HCT116 (cell line): ENCODE data around the gene ATF2. TPM values are rescaled to one million over a fixed set of nuclear protein-coding genes. Genes with fewer than 3 reads are reported as not detected.

Source experiments
- ATAC-seq: fragments of 200-7000 bp; cut with Tn5 transposase; 2 replicates; pipeline ENCODE4 v1.9.1; 2020; ENCODE audit warnings: mild to moderate bottlenecking, moderate library complexity
- BruUV-seq: library from RNA; stranded (reverse); fragments of 400-500 nt; replicated peaks from 2 replicates; lab custom pipeline; 2021; lab: Mats Ljungman, UMichigan
- CTCF ChIA-PET: fragments of 300-600 bp; sonication (Branson Sonifier 250); formaldehyde crosslinking; loops from one replicate; lab custom pipeline; 2021; ENCODE audit warnings: antibody characterized with exemption; lab: Charles Lee
- POLR2A ChIA-PET: fragments of 300-600, 350-600 bp; sonication (Branson Sonifier 250); formaldehyde crosslinking; loops from one replicate; lab custom pipeline; 2021; ENCODE audit warnings: antibody characterized with exemption; lab: Charles Lee
- RAD21 ChIA-PET, 2 experiments: fragments of 300-600 bp; sonication (Branson Sonifier 250); formaldehyde crosslinking; loops; one replicate each; lab custom pipeline; 2023; ENCODE audit warnings: low total read pairs in 2 of 2; ENCODE audit not compliant: uncharacterized antibody in 2 of 2, unreplicated experiment in 2 of 2, low non-redundant PET in 1 of 2; lab: Charles Lee
- DNase-seq: peaks from one replicate; pipeline ENCODE4 v3.0.0-alpha.2; 2010; ENCODE audit warnings: low read depth, low spot score
- H2AFZ ChIP-seq: fragments of 200-600 bp; shearing (Covaris generic), sonication (generic); 2 replicates; pipeline ENCODE4 v1.6.1; 2017; ENCODE audit warnings: low read depth, mixed run types, mixed read lengths, antibody characterized with exemption, low read length; ENCODE audit not compliant: poor library complexity, severe bottlenecking
- H3K27ac ChIP-seq: 2 replicates; pipeline ENCODE4 v1.5.1; 2012; ENCODE audit warnings: low read depth, low read length
- H3K27me3 ChIP-seq: fragments of 200-600 bp; sonication (generic); 2 replicates; pipeline ENCODE4 v1.6.1; 2016; ENCODE audit warnings: mixed run types, low read length, mixed read lengths; ENCODE audit not compliant: insufficient read depth
- H3K36me3 ChIP-seq, 2 experiments: fragments of 200-500 bp in 1 of 2; fragments of 200-600 bp in 1 of 2; sonication (Bioruptor generic) in 1 of 2; sonication (generic) in 1 of 2; 2 replicates each; pipeline versions ENCODE4 v1.5.1 to v1.6.1; 2014 to 2016; ENCODE audit warnings: low read length in 2 of 2, inconsistent platforms in 1 of 2, mixed read lengths in 1 of 2, mixed run types in 1 of 2; ENCODE audit not compliant: insufficient read depth in 2 of 2, control insufficient read depth in 1 of 2
- H3K4me1 ChIP-seq, 2 experiments: fragments of 200-600 bp in 1 of 2; sonication (generic) in 1 of 2; 2 replicates each; pipeline versions ENCODE4 v1.5.1 to v1.6.1; 2012 to 2017; ENCODE audit warnings: low read length in 2 of 2, inconsistent platforms in 1 of 2, mild to moderate bottlenecking in 1 of 2, mixed read lengths in 1 of 2, mixed run types in 1 of 2, moderate library complexity in 1 of 2; ENCODE audit not compliant: insufficient read depth in 2 of 2, control insufficient read depth in 1 of 2
- H3K4me2 ChIP-seq: fragments of 200-600 bp; sonication (generic); 2 replicates; pipeline ENCODE4 v1.6.1; 2017; ENCODE audit warnings: mixed run types, low read length, mixed read lengths
- H3K4me3 ChIP-seq, 2 experiments: fragments of 200-600 bp in 1 of 2; sonication (generic) in 1 of 2; replicated peaks in 1 of 2; 2 replicates each; pipeline ENCODE4 v1.5.1; 2011 to 2016; ENCODE audit warnings: low read length in 2 of 2, control low read depth in 1 of 2, low read depth in 1 of 2, mild to moderate bottlenecking in 1 of 2, mixed read lengths in 1 of 2, mixed run types in 1 of 2
- H3K79me2 ChIP-seq: fragments of 200-600 bp; sonication (generic); 2 replicates; pipeline ENCODE4 v1.6.1; 2017; ENCODE audit warnings: mild to moderate bottlenecking, mixed run types, low read length, moderate library complexity, mixed read lengths; ENCODE audit not compliant: insufficient read depth
- H3K9ac ChIP-seq: fragments of 200-600 bp; sonication (generic); 2 replicates; pipeline ENCODE4 v1.6.1; 2016; ENCODE audit warnings: low read length, mixed read lengths
- H3K9me2 ChIP-seq: fragments of 200-600 bp; sonication (generic), shearing (Covaris generic); 2 replicates; pipeline ENCODE4 v1.6.1; 2017; ENCODE audit warnings: mixed run types, mild to moderate bottlenecking, moderate library complexity; ENCODE audit not compliant: insufficient read depth
- H3K9me3 ChIP-seq, 2 experiments: fragments of 200-500 bp in 1 of 2; fragments of 200-600 bp in 1 of 2; sonication (Bioruptor generic) in 1 of 2; sonication (generic) in 1 of 2; 2 replicates each; pipeline ENCODE4 v1.6.1; 2014 to 2017; ENCODE audit warnings: low read length in 2 of 2, mixed read lengths in 2 of 2, inconsistent platforms in 1 of 2, low read depth in 1 of 2, mild to moderate bottlenecking in 1 of 2, mixed run types in 1 of 2, moderate library complexity in 1 of 2; ENCODE audit not compliant: control insufficient read depth in 1 of 2, insufficient read depth in 1 of 2
- H4K20me1 ChIP-seq: fragments of 200-600 bp; sonication (generic), shearing (Covaris generic); 2 replicates; pipeline ENCODE4 v1.6.1; 2017; ENCODE audit warnings: mixed run types, mild to moderate bottlenecking, moderate library complexity; ENCODE audit not compliant: insufficient read depth
- CBX3 ChIP-seq: IDR thresholded peaks from 2 replicates; pipeline ENCODE4 v1.6.1; 2012; ENCODE audit warnings: low read depth
- CEBPB ChIP-seq: IDR thresholded peaks from 2 replicates; pipeline ENCODE4 v1.6.1; 2012; ENCODE audit warnings: low read depth
- EGR1 ChIP-seq: IDR thresholded peaks from 2 replicates; pipeline ENCODE4 v1.6.1; 2012; ENCODE audit warnings: low read depth
- ELF1 ChIP-seq: IDR thresholded peaks from 2 replicates; pipeline ENCODE4 v1.6.1; 2012; ENCODE audit warnings: low read depth, borderline replicate concordance
- EZH2 ChIP-seq: fragments of 200-600 bp; sonication (generic); IDR thresholded peaks from 2 replicates; pipeline ENCODE4 v1.6.1; 2017; ENCODE audit warnings: antibody characterized with exemption, mixed run types
- FOSL1 ChIP-seq: IDR thresholded peaks from 2 replicates; pipeline ENCODE4 v1.6.1; 2012; ENCODE audit warnings: low read depth
- POLR2AphosphoS5 ChIP-seq: IDR thresholded peaks from 2 replicates; pipeline ENCODE4 v1.6.1; 2011; ENCODE audit warnings: mild to moderate bottlenecking, low read depth, low read length, moderate library complexity
- RAD21 ChIP-seq: IDR thresholded peaks from 2 replicates; pipeline ENCODE4 v1.6.1; 2012; ENCODE audit warnings: low read depth, mild to moderate bottlenecking
- SIN3A ChIP-seq: IDR thresholded peaks from 2 replicates; pipeline ENCODE4 v1.6.1; 2012; ENCODE audit warnings: low read depth
- SP1 ChIP-seq: IDR thresholded peaks from 2 replicates; pipeline ENCODE4 v1.6.1; 2012; ENCODE audit warnings: low read depth
- SRF ChIP-seq: IDR thresholded peaks from 2 replicates; pipeline ENCODE4 v1.6.1; 2012; ENCODE audit warnings: low read depth
- ZFX ChIP-seq: fragments of 450-650 bp; IDR thresholded peaks from 2 replicates; pipeline ENCODE4 v1.6.1; 2017
- ZNF274 ChIP-seq: fragments of 200-500 bp; sonication (Bioruptor generic); IDR thresholded peaks from 2 replicates; pipeline ENCODE4 v1.6.1; 2014; ENCODE audit warnings: mild to moderate bottlenecking, low read depth, low read length, inconsistent platforms
- intact Hi-C: fragments of 100-400 bp; cut with micrococcal nuclease; formaldehyde crosslinking; loops from 2 replicates; pipeline ENCODE4 v1.10.0; 2022
- total RNA-seq: library from RNA; stranded (reverse); gene quantifications from one replicate; pipeline ENCODE4 v1.2.1, GENCODE V29; 2021; ENCODE audit not compliant: unreplicated experiment
- TF ChIP-seq, protein P1 (sequence below): IDR thresholded peaks from 2 replicates; pipeline ENCODE4 v1.6.1; 2012
- TF ChIP-seq, protein P2 (sequence below): IDR thresholded peaks from 2 replicates; pipeline ENCODE4 v1.6.1; 2012; ENCODE audit warnings: low read depth
- TF ChIP-seq, protein P3 (sequence below), 3 experiments: fragments of 200-600 bp in 1 of 3; sonication (generic) in 1 of 3; IDR thresholded peaks in 2 of 3; conservative IDR thresholded peaks in 1 of 3; 2 replicates each; pipeline ENCODE4 v1.5.1; 2012 to 2017; ENCODE audit warnings: low read depth in 2 of 3, low read length in 2 of 3, antibody characterized with exemption in 1 of 3, borderline replicate concordance in 1 of 3, control low read depth in 1 of 3, mild to moderate bottlenecking in 1 of 3, mixed read lengths in 1 of 3, mixed run types in 1 of 3, moderate library complexity in 1 of 3; ENCODE audit not compliant: insufficient read depth in 1 of 3
- TF ChIP-seq, protein P4 (sequence below): IDR thresholded peaks from 2 replicates; pipeline ENCODE4 v1.6.1; 2012

Gene ATF2
- total RNA-seq, 1 experiment from 2014 or later, result 29.6 TPM

DNA sequence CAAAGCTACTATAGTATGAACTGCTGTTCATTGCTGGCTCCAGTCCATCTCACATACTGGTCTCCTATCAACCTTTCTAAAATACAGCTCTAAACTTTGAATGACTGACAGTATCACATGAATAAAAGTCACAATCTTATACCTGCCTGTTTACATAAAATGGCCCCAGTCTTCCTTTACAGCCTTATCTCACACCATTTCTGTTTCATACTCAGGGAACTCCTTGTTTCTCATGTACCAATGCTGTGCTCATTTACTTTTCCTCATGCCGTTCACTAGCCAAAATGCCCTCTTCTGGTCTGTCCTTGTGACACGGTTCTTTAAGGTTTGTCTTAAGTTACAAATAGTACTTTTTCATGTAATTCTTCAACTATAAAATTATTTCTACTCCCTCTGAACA is 7.3 kb upstream of the ATF2 start:
- Histone ChIP-seq H3K27me3 (no peaks in the 10 kb centered on the region), H3K36me3 (peaks cover 38 to 52% of the 10 kb centered on the region in 2 experiments), H2AFZ (no peak overlapping the region), H3K79me2 (peaks cover 46% of the 10 kb centered on the region), H3K27ac (no peak overlapping the region), H3K9me2 (no peaks in the 10 kb centered on the region), H3K4me1 (peaks cover 4 to 5% of the 10 kb centered on the region in 2 experiments; a peak in 3 of 4 replicates), H4K20me1 (peaks cover 21% of the 10 kb centered on the region; the same call in 1 of the 2 replicates), H3K4me3 (no peak overlapping the region), H3K4me2 (no peak overlapping the region), H3K9me3 (no peaks in the 10 kb centered on the region), H3K9ac (no peak overlapping the region)
- no TSS peak for BruUV-seq
- ATAC-seq (no peak), DNase-seq (no peak)
- ChIA-PET POLR2A (interaction anchor here (0.8 kb wide), 1 partner anchor 1234 kb away, joined by 3 read pairs; no protein-coding TSS in a partner anchor), RAD21 (no interaction called here), CTCF (no interaction called here)
- no peak for TF ChIP-seq EZH2
- TF ChIP-seq ELF1, result no peak
- TF ChIP-seq SP1, result no peak
- no peak for TF ChIP-seq SIN3A
- no peak for TF ChIP-seq EGR1
- TF ChIP-seq, protein P1, sequence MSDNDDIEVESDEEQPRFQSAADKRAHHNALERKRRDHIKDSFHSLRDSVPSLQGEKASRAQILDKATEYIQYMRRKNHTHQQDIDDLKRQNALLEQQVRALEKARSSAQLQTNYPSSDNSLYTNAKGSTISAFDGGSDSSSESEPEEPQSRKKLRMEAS, result no peak
- TF ChIP-seq RAD21, result no peak
- TF ChIP-seq CBX3, result no peak
- TF ChIP-seq, protein P2, sequence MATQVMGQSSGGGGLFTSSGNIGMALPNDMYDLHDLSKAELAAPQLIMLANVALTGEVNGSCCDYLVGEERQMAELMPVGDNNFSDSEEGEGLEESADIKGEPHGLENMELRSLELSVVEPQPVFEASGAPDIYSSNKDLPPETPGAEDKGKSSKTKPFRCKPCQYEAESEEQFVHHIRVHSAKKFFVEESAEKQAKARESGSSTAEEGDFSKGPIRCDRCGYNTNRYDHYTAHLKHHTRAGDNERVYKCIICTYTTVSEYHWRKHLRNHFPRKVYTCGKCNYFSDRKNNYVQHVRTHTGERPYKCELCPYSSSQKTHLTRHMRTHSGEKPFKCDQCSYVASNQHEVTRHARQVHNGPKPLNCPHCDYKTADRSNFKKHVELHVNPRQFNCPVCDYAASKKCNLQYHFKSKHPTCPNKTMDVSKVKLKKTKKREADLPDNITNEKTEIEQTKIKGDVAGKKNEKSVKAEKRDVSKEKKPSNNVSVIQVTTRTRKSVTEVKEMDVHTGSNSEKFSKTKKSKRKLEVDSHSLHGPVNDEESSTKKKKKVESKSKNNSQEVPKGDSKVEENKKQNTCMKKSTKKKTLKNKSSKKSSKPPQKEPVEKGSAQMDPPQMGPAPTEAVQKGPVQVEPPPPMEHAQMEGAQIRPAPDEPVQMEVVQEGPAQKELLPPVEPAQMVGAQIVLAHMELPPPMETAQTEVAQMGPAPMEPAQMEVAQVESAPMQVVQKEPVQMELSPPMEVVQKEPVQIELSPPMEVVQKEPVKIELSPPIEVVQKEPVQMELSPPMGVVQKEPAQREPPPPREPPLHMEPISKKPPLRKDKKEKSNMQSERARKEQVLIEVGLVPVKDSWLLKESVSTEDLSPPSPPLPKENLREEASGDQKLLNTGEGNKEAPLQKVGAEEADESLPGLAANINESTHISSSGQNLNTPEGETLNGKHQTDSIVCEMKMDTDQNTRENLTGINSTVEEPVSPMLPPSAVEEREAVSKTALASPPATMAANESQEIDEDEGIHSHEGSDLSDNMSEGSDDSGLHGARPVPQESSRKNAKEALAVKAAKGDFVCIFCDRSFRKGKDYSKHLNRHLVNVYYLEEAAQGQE, result no peak
- TF ChIP-seq, protein P3, sequence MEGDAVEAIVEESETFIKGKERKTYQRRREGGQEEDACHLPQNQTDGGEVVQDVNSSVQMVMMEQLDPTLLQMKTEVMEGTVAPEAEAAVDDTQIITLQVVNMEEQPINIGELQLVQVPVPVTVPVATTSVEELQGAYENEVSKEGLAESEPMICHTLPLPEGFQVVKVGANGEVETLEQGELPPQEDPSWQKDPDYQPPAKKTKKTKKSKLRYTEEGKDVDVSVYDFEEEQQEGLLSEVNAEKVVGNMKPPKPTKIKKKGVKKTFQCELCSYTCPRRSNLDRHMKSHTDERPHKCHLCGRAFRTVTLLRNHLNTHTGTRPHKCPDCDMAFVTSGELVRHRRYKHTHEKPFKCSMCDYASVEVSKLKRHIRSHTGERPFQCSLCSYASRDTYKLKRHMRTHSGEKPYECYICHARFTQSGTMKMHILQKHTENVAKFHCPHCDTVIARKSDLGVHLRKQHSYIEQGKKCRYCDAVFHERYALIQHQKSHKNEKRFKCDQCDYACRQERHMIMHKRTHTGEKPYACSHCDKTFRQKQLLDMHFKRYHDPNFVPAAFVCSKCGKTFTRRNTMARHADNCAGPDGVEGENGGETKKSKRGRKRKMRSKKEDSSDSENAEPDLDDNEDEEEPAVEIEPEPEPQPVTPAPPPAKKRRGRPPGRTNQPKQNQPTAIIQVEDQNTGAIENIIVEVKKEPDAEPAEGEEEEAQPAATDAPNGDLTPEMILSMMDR (IDR thresholded peaks at IDR 0.05 in 2 of 3, conservative IDR thresholded peaks at IDR 0.05 in 1 of 3; ENCODE audit: borderline replicate concordance in 1 of 3, insufficient read depth in 1 of 3, low read depth in 2 of 3, low read length in 2 of 3), result no peak
- no peak for TF ChIP-seq FOSL1
- TF ChIP-seq, protein P4, sequence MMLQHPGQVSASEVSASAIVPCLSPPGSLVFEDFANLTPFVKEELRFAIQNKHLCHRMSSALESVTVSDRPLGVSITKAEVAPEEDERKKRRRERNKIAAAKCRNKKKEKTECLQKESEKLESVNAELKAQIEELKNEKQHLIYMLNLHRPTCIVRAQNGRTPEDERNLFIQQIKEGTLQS, result no peak
- TF ChIP-seq POLR2AphosphoS5, result no peak
- TF ChIP-seq ZNF274, result no peak
- no peak for TF ChIP-seq ZFX
- no peak for TF ChIP-seq SRF
- TF ChIP-seq CEBPB, result no peak
- intact Hi-C loops, result no loop called here
